ENCODE data around the gene RIN1.
A peak's percentile ranks its signal among the peaks of the same experiment; 100 is the strongest.
"Not testable (repeated sequence)": the region's sequence is repeated elsewhere in the genome, so short reads cannot be mapped to it uniquely, and the experiment has no call there.

RIN1 gene

DNA sequence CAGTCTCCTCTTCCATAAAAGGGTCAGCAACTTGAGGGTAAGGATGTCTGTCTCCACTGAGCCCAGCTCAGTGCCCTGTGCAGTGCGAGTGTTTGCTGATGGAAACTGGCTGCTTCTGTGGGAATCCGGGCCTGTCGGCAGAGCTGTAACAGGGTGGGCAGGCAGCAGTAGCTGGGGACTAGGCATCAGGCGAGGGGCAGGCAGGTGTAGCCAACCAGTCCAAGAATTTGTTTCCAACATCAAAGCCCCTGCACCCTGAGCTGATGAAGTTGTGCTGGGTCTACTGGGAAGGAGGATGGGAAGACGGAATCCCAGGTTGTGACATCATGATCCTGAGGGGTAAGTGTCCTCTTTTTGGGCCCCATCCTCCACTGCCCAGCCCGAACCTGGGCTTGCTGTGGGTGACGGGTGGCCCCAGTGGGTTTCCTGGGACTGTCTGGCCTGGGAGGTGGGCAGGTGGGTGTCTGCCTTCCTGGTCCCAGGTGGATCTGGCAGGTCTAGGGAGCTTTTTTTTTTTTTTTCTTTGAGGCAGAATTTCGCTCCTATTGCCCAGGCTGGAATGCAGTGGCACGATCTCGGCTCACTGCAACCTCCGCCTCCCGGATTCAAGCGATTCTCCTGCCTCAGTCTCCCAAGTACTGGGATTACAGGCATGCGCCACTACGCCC, 24.3 kb upstream of the RIN1 start:
- no peak for DNase-seq (ENCODE audit: low read depth)

DNA sequence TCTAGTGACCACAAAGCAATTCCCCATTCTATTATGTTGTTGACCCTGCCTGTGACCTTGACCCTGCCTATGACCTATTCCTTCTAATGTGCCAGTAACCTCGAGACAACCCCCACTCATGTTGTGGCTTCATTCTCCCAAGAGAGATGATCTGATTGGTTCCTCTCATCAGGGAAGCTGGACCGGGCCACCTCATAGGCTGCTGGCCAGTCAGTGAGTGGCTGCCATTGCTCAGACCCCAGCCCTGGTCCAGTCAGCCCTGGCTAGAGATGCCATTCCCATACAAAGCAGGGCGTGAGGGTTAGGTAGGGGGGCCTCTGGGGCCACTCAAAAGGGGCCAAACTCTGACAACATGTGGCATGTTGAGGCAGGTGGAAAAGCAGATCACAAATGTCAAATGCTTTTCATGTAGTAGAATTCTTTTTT, 23.4 kb upstream of the RIN1 start:
- no peak for DNase-seq (ENCODE audit: low read depth)

DNA sequence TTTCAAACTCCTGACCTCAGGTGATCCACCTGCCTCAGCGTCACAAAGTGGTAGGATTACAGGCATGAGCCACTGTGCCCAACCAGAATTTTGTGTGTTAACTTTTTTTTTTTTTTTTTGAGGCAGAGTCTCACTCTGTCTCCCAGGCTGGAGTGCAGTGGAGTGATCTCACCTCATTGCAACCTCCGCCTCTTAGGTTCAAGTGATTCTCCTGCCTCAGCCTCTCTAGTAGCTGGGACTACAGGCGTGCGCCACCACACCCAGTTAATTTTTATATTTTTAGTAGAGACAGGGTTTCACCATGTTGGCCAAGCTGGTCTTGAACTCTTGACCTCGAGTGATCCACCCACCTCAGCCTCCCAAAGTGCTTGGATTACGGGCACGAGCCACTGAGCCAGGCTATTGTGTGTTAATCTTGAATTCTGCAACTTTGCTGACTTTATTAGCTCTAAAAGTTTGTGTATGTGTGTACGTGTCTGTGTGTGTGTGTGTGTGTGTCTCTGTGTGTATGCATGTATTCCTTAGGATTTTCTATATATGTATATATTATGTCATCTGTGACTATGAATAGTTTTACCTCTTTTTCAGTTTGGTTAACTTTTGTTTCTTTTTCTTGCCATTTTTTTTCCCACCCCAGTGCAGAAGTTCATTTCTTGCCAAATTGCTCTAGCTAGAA, 14.5 kb upstream of the RIN1 start:
- DNase-seq (ENCODE audit: low read depth): not testable (repeated sequence)

DNA sequence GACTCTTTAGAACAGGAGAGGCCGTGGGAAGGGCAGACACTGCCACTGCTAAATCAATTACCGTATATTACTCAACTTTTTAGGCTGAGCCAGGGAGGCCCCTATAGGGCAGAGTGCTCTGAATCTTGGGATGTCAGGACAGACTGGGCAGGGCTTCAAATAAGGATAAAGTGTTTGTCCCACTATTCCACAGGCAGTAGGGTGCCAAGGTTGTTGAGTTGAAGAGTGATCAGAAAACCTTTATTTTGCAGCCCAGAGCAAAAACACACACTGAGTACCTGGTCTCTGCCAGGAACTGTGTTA, 12.8 kb upstream of the RIN1 start:
- no peak for DNase-seq (ENCODE audit: low read depth)

DNA sequence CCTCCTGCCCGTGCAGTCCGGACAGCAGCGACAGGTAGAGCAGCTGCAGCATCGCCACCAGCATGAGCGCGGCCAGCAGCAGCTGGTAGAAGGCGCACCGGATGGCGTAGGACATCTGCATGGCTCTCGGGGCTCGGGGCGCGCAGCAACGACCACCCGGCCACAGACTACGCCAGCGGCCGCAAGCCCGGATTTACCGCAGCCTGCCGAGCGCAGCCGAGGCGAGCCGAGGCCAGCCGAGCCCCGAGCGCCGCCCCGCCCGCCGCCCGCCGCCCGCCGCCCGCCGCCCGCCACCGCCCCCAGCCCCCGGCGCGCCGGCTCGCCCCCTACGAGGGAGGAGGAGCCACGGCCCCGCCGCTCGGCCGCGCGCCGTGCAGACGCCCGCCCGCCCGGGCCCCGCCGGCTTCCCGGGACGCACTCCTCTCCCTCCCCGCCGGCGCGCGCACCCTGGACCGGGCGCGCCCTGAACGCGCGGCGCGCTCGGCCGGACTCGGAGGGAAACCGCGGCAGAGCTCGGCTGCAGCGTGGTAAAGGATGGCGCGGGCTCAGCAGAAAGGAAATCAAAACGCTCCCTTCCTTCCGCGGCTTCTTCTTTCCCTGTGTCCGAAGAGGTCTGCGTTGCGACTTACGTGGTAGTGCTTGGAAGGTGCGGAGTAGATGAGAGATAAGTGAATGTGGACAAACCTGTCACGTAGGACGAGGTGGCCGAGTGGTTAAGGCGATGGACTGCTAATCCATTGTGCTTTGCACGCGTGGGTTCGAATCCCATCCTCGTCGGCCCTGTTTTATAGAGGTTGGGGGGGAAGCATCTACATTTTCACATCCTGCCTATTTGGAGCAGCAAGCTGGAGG, 11.4 kb upstream of the RIN1 start, which contains the start of gene B4GAT1:
Gene B4GAT1, minus strand, starts transcription at position 205 of the 852 bp plus-strand sequence. Its CDS starts 84 bp downstream, at position 121.
- peak; percentile 66 for DNase-seq (ENCODE audit: low read depth)

DNA sequence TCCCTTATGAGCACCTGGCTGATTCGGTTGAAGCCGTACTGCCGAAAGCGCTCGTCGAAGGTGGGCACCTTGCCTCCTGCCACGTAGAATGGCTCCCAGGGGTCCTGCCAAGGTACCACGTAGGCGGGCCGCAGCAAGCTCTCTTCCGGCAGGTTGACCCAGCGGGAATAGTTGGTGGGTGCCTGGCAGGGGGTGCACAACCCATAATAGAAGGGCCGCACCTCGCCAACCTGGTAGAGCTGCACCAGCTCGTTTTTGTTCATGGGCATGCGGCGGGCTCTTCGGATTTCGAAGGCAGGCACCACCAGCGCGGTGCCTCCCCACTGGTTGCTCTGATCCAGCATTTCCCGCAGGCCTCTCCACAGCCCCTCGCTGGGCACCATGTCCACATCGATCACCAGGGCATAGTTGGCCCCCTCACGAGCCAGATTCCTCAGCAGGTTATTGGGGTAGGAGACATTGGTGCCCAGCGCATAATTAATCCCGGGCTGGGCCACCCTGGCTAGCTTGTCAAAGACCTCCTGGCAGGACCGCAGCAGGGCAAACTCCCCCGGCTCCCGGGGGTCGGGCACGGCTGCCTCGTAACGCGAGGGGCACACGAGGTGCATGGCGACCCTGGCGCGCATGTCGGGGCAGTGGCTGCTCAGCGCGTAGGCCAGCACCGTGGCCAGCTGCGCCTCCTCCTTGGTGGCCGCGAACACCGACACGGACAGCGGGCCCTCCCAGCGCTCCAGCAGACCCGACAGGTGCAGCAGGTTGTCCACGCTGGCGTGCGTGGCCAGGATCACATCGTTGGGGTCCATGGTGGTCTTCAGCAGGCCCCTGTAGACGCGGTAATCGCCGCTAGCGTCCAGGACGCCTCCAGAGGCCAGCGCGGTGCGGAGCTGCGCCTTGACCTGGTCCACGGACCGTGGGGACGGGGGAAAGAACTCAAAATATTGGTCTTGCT, 10.5 kb upstream of the RIN1 start:
- no peak for DNase-seq (ENCODE audit: low read depth)

DNA sequence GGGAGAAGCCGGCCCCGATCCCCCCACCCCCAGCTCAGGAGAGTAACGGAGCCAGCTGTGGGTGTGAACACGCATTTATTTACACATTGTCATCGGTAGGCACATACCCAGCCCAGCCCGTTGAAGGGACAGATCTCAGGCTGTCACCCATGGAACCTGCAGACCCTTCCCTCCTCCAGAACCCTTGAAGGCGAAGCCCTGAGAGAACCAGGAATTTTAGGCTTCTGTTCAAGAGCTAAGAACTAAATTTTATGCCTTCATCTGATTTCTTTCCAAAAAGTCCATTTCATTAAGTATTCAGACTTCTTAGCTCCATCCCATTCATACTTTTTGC, 9.0 kb upstream of the RIN1 start:
- no peak for DNase-seq (ENCODE audit: low read depth)

DNA sequence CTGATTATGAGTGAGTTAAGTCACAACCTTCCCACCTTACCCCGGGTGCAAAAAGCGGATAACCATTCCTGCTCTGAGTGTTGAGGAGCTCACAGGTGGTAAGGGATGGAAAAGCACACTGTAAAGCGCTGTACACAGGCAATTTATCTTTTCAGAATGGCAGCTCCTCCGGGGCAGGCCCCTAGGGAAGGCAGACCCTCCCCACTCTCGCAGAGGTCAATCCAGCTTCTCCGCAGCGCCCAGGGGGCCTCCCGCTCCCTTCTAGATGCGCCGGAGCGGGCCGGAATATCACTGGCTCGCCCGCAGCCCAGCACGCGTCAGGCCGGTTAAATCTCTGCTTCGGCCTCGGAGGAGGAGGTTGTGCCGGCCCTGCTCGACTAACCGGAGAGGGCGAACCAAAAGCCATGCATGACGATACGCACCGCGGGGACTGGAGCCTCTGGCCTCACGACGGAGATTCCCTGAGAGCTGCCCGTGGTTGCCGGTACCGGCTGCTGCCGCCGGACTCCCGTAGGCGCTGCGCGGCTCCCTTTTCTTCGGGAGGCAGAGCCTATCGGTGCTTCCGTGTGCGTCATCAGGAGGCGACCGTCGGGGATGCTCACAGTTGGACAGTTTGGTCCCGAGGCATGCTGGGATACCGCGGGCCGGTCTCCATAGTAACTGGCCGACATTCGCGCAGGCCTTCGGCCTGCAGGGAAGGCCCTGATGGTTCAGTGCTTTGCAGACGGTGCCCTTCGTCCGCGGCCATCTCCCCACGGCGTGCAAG, 8.5 kb upstream of the RIN1 start, which contains the start of gene BRMS1:
Gene BRMS1, minus strand, starts transcription at position 555 of the 766 bp plus-strand sequence. CDS start 2,870 bp downstream, outside the sequence.
- peak; percentile 94 for DNase-seq (ENCODE audit: low read depth)

DNA sequence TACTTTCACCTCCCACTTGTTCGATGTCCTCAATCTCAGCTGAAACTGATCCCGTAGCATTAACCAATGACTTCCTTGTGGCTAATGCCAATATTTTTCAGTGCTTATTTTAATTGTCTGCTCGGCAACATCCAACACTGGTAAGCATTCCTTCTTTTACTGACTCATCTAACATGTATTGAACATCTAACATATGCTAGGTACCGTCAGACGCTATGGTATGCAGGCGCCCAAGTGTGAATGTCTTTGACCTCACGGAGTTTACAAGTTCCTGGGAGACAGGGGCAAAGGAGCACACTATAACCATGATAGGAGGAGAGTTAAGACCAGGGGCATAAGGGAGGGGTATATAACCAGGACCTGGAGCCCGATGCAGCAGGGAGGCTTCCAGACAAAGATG, 6.9 kb upstream of the RIN1 start:
- DNase-seq (ENCODE audit: low read depth): no peak

DNA sequence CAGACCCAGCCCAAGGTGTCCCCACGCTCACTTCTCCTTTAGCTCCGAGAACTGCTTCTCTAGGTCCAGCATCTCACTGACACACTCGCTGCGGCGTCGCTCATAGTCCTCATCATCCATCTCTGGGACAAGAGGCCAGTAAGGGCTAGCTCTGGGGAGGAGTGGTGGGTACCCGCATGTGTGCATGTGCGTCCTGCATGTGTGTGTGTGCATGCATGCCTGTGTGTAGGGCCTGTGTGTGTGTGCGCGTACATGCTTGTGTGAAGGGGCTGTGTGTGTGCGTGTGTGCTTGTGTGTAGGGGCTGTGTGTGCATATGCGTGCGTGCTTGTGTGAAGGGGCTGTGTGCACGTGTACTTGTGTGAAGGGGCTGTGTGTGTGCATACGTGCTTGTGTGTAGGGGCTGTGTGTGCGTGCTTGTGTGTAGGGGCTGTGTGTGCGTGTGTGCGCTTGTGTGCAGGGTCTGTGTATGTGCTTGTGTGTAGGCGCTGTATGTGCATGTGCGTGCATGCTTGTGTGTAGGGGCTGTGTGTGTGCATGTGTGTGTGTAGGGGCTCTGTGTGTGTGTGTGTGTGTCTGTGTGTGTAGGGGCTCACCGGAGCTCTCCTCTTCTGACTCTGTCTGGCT, 5.4 kb upstream of the RIN1 start:
- DNase-seq (ENCODE audit: low read depth): no peak

DNA sequence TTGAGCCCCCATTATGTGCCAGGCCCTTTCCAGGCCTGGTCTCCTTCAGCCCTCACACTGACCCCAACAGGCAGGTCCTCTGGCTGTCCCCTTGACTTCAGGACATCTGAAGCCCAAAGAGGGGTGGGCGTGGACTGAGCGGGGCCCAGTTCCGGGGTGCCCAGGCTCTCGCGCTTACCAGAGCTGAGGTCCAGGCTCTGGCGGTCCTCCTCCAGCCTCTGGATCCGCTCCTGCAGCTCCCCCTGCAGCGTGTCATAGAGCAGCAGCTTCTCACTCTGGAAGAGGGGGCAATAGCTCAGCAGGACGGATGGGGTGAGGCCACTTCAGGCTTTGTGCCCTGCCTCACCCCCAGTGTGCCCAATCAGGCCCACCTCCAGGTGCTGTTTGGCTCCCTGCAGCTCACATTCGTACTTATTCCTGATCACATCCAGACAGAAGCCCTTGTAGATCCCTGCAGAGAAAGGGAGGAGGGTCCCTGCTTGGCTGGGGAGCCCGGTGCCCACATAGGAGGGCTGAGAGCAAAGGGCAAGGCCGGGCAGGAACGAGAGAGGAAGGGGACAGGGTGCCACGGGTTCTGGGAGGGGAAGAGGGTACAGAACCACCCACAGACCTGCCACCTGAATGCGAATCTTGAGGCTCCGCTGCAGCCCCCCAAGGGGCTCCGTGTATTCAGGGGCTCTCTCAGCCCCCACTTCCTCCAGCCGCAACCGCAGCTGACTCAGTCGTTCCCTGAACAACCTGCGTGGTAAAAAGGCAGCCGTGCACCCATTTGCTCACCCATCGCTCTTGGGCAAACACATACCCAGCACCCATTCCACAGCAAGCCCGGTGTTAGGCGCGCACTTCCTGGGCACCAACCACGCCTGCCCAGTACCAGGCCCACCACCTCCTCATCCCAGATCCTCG, 4.6 kb upstream of the RIN1 start:
- DNase-seq (ENCODE audit: low read depth): no peak

DNA sequence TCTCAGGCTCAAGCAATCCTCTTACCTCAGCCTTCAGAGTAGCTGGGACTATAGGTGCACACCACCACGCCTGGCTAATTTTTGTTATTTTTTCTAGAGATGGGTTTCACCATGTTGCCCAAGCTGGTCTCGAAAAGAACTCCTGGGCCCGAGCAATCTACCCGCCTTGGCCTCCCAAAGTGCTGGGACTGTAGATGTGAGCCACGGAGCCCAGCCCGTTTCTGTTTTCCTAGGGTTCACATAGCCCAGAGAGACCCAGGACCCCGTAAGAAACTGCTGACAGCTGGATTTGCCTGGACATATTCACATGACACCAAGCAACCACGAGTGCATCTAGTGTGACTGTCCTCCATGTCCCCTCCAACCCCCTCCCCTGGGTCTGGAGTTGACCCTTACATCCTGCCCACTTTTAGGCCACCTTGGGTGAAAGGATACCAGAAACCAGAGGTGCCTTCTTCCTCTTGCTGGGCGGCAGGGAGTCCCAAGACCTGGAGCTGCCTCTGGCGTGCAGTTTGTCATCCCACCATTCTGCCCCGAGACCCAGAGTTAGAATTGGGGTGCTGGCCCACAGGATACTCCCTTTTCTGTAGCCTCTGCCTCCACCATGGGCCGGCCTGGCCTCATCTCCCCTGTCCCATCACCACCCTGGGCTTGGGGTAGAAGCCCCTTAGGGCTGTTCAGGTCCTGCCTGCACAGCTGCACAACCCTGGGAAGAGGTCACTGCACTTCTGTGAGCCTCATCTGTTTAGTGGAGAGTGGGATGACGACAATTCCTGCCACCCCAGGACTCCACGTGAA, 3.7 kb upstream of the RIN1 start:
- DNase-seq (ENCODE audit: low read depth): no peak

DNA sequence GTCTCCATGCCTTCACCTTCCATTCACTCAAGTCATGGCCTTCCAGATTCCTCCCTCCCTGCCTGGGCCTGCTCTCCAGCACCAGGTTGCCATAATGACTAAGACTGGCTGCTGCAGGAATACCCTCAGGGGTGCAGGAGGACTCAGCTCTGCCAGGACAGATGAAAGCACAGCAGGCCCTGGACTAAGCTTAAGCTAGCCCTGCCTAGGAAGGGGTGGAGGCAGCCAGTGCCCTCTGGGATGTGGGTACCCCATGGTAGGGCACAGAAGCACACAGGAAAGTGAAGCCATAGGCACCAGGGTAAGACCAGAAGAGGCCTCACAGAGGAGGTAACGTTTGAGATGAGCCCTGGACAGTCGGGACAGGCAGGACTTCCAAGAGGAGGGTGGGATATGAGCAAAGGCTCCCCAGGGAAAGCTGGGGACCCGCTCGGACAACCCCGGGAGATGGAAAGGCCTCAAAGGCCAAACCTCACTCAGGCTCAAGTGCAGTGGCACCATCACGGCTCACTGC, 3.0 kb upstream of the RIN1 start:
- DNase-seq (ENCODE audit: low read depth): no peak

DNA sequence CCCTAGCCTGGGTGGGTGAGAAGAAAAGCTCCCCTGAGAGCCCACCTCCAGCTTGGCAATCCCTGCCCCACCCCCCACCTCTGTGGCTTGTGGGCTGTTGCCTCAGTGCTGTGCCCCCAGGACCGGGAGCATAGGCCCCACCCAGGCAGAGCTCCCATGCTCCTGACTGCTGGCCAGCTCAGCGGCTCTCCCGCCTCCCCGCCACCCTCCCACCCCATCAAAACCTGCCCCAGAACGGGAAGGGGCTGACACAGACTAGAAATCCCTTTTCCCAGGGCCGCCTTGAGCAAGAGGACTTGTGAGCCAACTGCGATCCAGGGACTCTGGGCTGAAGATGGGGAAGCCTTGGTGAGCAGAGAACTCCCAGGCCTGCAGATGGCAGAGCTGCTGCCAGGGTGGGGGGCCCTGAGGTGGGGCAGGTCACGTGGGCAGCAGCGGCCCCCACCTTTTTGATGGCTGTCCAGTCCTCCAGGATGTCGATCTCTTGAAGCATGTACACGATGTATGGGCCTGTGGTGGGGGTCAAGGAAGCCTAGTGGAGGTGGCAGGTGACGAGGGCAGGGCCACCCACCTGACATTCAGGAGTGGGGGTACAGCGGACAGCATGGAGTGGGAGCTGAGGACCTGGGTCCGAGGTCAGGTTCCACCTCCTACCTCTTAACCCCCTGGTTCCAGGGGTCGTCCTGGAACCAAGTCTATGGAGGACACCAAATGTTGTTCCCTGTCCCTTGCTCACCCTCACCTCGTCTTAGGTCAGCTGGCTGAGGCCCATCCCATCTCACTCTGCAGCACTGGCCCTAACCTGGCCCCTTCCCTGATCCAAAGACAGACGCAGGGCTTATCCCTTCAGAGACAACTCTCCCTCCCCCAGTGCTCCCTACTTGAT, 2.3 kb upstream of the RIN1 start:
- no peak for DNase-seq (ENCODE audit: low read depth)

DNA sequence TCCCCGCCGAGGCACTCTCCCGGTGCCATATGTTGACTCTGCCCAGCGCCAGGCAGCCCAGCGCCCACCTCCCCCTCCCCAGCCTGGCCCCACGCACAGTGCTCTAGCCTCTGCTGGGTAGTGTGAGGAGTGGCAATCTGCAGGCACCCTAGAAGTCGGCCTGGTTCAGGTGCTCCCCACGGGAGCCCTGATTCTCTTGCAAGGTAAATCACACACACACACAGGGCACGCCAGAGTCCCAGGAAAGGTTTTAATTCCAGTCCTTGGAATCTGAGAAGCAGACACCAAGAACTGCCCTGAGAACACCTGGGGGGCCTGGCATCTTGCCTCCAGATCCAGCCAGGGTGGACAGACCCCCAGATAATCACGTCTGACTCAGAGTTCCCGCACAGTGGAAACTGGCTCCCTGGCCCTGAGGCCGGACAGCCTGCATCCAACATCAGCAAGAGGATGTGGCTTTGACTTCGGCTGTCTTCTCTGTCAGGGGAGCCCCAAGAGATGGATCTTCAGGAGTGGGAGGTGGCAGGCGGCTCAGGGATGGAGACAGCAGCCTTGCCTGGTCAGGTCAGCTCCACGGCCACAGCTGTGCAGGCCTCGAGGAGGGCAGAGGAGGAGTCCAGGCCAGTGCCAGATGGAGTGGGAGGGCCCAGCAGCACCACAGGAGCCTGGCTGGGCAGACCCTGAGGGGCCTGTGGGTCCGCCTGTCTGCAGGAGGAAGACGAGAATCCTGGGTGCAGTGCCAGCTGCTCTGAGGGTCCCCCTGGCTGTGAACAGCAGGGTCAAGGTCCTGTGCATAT, 1.1 kb upstream of the RIN1 start:
- no peak for DNase-seq (ENCODE audit: low read depth)

DNA sequence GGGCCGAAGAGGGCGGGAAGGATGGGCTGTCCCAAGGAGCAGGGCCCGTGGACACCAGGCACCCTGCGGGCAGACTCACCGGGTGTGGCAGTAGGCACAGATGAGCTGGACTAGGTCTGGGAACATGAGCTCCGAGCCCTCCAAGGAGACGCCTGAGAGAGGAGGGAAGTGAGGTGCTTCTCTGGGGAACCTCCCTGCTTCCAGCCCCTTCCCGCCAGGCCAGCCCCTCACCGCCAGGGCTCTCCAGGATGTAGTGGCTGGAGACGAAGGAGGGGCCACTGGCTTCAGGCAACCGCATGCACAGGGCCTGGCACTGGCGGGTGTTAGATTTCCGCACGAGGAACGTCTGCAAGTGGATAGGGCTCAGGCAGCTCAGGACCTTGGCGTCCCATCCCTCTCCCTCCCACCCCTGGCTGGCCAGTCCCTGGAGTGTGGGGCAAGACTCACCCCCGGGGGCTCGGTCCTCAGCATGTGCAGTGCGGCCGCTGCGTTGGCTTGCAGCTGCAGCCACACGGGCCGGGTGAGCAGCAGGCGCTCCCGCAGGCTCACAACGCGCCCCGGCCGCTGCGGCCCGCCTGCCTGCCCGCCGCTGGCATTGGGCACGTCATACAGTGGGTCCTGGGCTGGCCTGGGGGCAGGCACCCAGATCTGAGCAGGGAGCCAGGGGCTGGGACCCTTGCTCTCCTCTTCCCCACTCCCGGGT, 552 bp downstream of the RIN1 start:
- no peak for DNase-seq (ENCODE audit: low read depth)

All from activated gamma-delta T cell treated with anti-CD3 and anti-CD28 coated beads, Interleukin-2, amount 50 U/mL, for 16 hours (primary cell).